AG08396 (cell line): ENCODE data around the gene FIBCD1.

Experiments
- DNase-seq: peaks from one replicate; pipeline ENCODE4 v3.0.0; 2012; ENCODE audit warnings: low spot score, mixed read lengths

Gene FIBCD1

DNA sequence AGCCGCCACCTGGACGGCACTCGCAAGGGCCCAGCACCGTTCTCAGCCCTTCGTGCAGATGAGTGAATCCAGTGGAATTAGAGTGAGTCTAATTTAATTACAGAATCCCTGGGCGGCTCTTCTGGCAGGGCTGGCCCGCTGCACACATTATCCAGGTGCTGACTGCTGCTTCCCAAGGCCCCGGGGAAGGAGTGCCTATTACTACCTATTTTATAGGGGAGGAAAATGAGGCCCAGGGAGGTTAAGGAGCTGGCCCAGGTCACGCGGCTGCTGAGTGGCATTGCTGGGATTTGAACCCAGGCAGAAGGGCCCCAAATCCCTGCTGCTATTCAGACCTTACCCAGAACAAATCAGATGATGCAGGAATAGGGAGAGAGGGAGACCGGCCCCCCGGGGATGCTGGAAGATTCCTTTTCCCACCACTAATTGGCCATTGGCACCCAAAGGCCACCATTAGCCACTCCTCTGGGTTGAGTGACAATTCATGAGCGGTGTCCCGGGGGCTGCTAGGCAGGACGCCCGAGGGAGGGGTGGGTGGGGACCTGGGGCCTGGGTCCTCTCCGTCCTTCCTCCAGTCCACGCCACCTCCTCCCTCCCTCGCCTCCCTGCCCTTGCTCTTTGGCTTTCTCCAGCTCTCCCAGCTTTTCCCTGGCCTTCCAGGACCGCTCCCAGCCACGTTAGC lies 32.2 kb downstream of the FIBCD1 start:
- DNase-seq: no peak

DNA sequence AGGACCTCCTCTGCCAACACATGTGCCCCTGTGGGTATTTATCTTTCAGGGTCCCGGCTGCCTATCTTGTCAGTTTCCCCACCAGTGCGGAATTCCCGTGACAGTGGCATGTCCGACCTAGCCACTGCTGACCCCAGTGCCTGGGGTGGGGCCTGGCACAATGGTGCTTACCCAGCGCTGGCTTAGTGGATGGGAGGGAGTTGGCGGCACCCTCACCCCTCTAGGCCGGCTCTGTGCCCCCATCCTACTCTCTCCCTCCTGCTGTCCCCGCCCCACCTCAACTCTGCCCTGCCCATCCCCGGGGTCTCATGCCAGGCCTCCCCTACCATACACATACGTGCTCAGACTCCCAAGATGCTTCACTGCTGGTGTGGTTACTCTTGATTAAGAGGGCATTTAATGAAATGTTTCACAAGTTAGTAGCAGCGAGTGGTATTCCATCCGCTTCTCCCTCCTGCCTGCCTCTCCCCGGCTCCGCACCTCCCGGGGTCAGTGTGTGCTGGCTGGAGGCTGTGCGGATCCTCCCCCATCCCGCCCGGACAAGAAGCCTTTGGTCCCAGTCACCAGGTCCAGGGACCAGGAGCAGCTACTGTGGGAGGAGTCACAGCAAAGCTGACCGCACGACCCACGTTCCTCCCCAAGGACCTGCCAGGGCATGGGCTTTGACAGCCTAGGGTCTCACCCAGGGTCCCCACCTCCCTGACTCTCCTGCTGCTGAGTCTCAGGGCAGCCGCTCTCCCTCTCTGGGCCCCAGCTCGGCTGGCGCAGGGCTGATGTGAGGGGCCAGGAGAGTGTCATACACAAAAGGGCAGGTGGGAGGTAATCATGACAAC lies 32.9 kb downstream of the FIBCD1 start:
- no peak for DNase-seq

DNA sequence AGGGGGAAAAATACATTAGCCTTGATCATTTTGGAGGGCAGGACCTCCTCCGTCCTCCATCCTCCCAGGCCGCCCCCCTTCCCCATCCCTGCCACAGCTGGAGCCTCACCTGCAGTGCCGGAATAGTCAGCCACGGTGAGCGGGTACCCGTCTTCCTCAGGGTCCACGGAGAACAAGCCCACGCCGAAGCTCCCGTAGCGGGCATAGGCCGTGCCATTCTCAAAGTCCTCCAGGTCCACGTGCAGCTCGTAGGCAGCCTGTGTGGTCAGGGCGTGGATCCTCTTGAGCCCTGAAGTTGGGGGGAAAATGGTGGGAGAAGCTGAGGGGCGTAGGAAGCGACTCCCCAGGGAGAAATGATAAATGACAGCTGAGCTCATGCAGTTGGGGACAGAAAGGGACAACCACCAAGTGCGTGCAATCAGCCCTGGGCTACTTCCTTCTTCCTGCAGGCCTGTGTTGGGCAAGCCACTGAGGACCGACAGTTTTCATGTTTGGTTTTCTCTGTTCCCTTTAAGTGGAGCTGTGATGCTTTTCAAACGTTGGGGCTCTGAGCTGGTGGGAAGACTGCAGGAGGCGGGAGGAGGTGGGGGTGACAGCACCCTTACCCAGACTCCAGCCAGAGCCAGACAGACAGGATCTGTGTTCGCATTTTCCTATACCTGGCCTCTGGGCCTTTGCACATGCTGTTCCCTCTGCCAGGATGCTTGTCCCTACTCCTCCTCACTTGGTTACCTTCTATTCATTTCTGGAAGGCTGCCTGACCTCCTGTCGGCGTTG lies 33.7 kb downstream of the FIBCD1 start:
- DNase-seq: no peak

DNA sequence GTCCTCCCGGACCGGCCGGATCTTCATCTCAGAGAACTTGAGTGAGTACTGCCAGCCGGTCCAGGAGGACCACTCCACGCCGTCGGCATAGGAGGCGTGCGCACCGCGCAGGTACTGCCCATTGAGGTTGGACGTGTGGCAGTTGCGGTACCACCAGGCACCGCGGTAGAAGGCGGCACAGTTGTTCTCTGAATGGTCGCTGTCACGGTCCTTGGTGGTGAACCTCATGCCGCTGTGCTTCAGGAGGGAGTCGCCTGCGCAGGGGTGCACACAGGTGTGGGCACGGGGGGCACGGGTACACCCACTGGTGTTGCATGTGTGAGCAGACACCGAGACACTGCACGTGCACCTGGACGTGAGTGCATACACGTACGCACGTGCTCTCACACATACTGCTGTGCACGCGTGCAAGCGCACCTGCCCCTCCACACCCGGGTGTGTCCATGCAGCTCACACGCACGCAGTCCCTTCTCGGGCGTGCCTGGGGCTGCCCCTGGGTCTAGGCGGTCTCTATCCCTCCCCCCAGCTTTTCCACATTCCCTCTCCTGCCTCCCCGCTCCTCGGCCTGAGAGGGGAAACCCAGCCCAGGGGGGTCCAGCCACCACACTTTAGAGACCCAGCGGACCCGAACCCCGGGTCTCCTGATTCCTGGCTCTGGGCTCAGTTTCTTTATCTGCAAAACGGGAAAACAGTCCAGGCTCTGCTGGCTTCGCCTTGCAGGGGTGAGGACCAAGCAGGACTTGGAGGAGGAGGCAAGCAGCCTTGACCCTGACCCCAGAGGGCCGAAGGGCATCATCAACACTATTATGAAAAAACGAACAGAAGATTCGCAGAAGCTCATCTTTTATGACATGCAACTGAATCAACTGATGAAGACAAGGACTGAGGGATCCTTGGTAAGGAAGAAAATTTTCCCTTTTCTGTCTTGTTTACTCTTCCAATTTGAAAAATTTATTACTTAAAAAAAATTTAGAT lies 34.7 kb downstream of the FIBCD1 start:
- no peak for DNase-seq

DNA sequence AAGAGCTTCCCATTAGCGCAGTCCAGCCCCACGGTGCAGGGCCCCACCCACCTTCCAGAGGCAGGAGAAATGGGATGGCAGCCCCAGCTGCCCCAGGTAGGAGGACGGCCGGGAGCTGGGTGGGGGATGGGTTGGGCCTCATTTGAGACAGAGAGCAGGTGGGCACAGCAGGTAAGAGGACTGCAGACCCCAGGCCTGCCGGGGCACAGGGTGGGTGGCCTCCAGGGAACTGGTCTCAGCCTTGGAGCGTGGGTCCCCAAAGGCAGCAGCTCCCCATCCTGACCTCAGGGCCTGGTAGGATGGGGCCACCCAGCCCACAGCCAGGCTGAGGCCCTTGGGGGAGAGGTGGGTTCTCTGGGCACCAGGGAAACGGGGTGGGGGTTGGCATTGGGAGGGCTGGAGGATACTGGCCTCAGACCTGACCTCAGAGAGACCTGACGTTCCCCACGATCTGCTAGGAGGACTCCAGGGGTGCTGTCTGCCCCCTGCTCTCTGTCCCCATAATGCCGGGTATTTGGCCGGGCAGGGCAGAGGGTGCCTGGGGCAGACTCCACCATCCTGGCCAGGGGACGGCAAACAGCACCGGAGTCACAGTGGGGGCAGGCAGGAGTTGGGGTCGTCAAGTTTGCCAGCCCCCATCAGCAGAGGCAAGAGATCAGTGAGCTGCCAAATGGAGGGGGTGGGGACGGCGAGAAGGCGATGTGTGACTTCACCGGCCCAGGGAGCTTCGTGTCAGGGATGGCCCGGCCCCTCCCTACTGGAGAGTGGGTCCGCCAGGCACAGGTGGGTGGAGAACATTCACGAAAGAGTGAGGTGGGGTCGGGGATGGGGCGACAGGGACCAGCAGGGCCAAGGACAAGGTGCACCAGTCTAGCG lies 35.6 kb downstream of the FIBCD1 start:
- DNase-seq: no peak

DNA sequence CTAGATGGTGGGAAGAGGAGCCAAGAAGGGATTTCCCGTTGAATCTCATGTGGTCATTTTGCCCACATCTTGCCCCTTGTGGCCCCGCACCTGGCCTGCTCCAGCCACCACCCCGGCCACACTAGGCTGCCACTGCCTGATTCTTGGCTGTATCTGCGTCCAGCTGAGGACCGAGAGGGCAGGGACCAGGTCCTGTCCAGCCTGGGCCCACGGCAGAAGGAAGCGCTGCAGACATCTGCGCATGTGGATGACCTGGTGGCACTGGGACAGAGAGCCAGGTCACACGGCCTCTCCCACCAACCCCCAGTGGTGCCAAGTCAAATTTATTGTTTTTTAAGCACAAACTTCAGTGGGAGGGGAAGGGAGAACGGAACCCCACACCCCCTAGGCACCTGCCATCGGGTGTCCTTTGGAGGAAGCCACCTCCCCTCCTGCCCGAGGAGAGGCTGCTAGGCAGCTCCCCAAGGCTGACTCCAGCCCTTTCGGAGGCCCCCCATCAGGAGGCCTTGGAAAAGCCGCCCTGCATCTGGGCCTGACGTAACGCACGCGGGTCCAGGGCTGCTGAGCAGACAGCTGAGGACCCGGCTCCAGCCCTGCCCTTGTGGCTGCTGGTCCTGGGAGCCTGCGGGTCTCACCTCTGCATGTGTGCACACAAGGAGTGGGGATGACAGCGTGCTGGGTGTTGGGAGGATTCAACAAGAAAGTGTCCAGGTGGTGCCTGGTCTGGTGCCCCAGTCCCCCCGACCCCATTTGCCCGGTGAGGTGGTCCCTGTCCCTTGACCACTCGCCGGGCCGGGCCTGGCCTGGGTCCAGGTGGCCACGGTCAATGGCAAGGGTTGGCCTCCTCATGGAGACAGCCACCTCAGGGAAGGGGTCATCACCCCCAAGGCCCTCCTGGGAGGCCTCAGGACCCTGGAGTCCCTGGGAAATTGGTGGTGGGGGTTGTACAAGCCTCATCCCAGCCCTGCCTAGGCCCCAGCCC lies 36.6 kb downstream of the FIBCD1 start:
- DNase-seq: no peak

DNA sequence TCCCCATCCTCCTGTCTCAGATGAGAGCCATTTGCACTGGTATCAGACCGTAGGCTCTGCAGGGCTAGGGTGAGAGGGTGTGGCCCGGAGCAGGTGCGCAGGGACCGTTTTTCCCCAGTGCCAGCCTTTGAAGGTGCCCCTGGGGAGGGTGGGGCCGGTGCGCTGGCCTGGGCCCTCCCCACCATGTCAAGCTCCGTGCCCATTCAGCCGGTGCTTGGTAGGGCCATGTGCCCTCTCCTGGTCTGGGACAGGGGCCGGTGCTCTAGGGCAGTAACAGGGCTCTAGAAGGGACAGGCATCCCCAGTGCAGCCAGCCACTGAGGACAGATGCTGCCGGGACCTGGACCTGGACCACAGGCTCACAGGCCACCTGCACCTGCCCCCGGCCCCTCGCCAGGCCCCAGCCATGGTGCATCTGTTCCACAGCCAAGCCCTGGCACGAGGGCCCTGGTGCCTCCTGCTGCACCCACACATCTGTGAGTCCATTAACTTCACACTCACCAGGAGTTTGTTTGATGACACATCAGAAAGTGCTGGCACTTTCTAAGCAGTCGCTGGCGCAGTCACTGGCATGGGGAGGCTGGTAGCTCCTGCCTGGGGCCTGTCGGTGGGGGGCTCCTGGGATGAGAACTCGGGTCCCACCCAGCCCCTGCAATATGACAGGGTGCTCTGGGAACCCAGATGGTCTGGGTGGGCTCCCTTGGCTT lies 37.4 kb downstream of the FIBCD1 start:
- peak; percentile 56 for DNase-seq

DNA sequence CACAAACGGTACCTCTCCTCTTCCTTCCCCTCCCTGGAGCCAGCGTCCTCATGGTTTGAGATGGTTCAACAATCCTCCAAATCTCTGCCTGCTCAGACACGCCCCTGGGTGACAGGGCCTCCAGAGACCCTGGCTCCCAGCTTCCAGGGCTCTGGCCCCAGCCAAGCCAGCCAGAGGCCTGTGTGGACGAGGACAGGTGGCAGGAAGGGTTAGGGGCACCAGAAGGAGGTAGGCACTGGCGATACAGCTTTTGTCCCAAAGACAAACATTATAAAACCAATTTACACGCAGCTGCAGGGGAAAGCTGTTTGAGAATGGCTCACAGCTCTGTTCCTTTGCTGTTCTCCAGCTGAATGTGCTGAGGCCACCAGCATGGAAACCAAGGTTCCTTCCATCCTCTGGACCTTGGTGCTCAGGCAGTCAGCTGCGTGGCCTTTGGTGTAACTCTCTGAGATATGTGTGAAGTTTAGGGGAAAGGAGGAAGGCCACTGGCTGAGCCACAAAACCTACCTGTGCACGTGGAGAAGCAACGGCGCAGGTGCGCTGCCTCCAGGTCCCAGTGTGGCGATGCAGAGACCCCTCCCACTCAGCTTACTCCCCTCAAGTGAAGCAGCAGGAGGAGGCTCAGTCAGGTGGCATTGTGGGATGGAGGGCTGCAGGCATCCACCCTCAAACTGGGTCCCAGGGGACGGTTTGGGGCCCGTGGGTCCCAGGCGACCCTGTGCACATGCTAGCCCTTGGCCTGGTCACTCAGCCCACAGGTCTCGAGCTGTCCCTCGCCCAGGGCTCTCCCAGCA lies 38.1 kb downstream of the FIBCD1 start:
- DNase-seq: no peak

DNA sequence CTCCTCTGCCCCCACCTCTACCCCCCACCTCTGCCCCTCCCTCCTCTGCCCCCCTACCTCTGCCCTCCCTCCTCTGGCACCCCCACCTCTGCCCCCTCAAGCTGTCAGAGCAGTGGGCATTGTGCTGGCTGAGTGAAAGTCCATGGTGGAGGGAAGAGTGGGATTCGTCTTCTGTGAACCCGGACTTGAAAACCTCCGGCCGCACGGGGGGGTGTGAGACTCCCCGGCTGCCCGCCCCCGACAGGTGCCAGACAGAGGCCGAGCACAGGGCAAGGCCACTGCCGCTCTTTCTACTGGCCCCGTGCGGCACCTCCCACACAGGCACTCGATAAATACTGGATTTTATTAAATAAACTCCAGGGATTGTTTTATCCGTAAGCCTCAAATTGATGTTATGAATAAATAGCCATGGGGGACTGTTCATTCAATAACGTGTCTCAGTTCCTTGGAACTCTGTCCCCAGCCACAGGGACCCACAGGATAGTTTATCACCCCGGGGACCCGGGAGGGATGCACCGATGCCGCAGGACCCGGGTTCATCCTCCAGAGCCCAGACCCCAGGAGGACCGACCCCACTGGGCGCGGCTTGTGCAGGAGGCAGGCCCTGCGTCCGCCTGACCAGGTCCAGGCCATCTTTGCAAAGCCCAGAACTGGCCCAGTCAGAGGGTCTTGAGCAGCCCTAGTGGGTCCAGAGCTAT lies 39.8 kb downstream of the FIBCD1 start:
- no peak for DNase-seq

DNA sequence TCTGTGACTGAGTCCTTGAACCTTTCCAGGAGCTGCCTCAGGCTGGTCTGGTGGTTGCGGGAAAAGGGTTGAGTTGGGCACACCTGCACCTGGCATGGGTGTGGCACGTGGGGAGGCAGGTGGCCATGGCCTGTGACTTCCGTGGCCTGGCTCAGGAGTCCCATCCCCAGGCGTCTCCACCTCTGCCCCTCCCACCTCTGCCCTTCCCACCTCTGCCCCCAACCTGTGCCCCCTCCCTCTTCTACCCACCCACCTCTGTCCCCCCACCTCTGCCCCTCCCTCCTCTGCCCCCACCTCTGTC lies 40.5 kb downstream of the FIBCD1 start:
- no peak for DNase-seq

DNA sequence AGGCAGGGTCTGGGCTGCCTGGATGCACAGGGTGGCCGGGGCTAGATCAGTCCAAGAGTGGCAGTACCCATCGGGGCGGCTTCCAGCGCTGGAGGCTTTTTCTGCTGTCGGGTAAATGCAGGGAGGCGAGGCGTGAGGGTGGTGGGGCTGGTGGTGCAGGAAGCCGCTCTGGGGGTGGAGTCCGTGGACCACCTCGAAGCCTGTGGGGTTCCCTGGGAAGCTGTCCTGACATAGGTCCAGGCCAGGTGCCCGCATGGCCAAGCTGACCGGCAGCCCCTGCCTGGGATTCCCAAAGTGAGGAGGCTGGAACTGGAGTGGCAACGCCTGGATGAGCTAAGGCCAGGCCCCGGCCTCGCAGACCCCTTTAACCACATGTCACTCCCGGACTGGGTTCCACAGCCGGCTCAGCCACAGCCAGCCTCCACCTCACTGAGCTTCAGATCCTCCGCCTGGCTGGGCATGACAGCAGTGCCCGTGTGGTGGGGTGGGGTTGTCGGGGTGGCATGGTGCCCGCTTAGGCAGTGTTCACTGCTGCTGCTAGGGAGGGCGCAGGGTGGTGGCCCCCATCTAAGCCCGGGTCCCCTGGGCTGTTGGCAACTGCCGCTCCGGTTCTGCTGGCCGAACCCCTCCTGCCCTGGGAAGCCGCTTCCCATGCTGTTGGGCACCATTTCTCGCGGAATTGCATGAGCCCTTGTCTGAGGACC lies 41.0 kb downstream of the FIBCD1 start:
- no peak for DNase-seq

DNA sequence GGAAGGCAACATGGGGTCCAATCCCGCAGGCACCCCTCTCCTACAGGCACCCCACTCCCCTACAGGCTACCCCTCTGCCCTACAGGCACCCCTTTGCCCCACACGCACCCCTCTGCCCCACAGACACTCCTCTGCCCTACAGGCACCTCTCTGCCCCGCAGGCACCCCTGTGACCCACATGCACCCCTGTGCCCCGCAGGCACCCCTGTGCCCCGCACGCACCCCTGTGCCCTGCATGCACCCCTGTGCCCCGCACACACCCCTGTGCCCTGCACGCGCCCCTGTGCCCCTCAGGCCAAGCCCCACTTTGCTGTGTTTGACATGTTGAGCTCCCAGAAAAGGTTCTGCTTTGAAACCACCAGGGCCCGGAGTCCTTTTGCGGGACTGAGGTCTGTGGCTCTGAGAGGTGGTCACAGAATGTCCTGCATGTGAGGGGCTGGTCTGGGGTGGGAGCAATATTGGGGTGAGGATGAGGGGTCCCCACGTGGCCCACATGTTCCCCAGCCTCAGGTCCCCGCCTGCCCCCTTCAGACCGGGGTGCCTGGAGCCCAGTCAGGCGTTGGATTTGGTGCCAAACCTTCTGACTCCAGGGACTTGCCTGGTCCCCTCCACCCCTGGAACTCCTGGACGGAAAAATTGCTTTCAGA lies 41.8 kb downstream of the FIBCD1 start:
- no peak for DNase-seq

DNA sequence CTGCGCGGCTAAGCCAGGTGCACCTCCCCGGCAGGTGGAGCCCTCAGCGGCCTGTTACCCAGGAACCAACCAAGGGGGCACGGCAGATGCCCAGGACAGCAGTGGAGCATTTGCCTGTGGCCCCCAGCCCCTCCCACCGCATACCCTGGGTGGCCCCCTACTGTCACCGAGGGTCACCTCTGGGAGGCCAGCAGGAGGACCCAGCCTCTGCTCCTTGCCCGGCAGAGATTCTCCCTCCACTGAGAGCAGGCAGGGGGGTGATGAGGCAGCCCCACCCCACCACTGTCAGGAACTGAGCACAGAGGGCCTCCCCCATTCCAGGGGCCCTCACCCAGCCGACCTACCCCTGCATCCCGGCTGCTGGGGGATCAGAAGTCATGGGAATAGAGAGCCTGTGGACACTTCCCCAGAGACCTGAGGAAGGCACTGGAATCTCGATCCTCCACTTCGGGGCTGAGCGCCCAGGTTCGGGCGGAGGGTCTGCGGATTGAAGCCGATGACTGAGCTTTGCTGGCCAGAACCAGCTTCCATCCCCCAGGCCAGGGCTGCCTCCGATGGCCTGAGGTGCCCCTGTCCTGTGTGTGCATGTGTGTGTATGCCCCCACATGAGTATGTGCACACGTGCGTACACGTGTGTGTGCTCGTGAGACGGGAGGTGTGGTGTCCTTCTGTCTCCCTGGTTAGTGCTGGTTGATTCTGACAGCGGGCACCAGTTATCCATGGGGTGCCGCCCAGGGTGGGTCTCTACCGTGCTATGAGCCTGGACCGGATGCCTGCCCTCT lies 42.6 kb downstream of the FIBCD1 start, which contains the start of gene QRFP:
QRFP (minus strand) TSS at position 580 of the 782 bp plus-strand sequence. CDS start 2,974 bp downstream, outside the sequence.
- no peak for DNase-seq

DNA sequence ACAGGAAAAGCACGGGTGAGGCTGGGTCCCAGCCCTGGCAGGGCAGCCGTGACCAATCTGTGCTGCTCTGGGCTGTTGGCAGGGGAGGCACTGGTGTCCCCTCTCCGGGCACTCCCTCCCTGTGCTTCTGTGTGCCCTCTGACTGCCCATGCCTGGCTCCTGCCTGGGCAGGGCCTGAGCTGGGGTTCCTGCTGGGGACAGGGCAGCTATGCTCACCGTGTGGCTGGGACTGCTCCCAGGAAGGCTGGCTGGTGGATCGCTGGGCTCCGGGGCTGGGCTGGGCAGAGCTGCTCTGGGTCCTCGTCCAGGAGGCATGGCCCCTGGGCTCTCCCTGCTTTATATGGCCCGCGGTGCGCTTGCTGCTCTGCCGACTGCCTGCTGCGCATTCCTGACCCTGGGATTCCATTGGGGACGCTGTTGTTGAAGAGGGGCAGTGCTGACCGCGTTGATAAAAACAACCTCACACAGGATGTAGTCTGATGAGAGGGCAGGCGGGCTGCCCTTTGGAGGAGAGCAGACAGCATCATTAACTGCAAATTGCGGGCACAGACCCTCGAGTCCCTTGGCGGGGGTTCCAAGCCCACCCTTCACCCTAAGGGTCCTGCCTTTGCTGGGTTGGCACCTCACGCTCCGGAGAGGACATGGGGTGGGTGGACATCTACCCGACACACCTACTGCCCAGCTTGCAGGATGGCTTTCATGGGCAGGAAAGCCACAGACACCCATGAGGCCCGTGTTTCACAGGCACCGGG lies 43.4 kb downstream of the FIBCD1 start:
- no peak for DNase-seq

DNA sequence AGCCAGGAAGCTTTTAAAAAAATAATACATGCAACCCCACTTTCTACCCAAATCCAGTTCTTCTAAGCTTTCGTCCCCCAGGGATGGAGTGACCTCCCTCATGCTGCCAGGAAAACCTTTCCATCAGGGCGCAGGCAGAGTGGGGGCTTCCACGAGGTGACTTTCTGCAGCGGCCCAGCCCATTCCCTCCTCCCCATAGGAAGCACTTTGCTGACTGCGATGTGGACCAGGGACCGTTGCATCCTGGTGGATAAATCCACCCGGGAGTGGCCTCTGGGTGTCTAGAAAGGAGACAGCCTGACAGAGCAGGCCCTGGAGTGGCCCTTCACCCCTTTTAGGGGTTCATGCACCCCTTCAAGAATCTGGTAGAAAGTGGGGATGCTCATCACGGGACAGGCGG lies 44.0 kb downstream of the FIBCD1 start:
- no peak for DNase-seq
